ENCODE results near the gene ODF2L. TPM values are rescaled to one million over a fixed set of nuclear protein-coding genes. Genes with fewer than 3 reads are reported as not detected.

Gene ODF2L
- 18.7 and 22.7 TPM in 2 replicates for total RNA-seq (2014; rRNA removed)
- polyA plus RNA-seq (2012), result 4.8 TPM

- DNase-seq (ENCODE audit: low read depth), result peak; percentile 77
Observed at GRCh38 chr1:86395751-86396497, at the start of gene ODF2L. Gene ODF2L, minus strand, starts transcription at chr1:86396323. Its CDS starts 9,296 bp downstream, at chr1:86387027.

GRCh38 chr1:86445919-86446318 is 49.8 kb upstream of the ODF2L start:
- no peak for DNase-seq (ENCODE audit: low read depth)

GRCh38 chr1:86441997-86442396 is 45.9 kb upstream of the ODF2L start:
- no peak for DNase-seq (ENCODE audit: low read depth)

GRCh38 chr1:86441581-86441980 is 45.5 kb upstream of the ODF2L start:
- DNase-seq (ENCODE audit: low read depth), result no peak

GRCh38 chr1:86436041-86436440 is 39.9 kb upstream of the ODF2L start:
- DNase-seq (ENCODE audit: low read depth), result no peak

GRCh38 chr1:86435327-86435726 is 39.2 kb upstream of the ODF2L start:
- DNase-seq (ENCODE audit: low read depth), result no peak

GRCh38 chr1:86434059-86434458 is 37.9 kb upstream of the ODF2L start:
- no peak for DNase-seq (ENCODE audit: low read depth)

- DNase-seq (ENCODE audit: low read depth), result no peak
Observed at GRCh38 chr1:86430376-86430775, 34.3 kb upstream of the ODF2L start.

GRCh38 chr1:86429835-86430234 is 33.7 kb upstream of the ODF2L start:
- DNase-seq (ENCODE audit: low read depth), result peak; percentile 92

- DNase-seq (ENCODE audit: low read depth), result no peak
Observed at GRCh38 chr1:86429122-86429725, 33.1 kb upstream of the ODF2L start.

- DNase-seq (ENCODE audit: low read depth), result no peak
Observed at GRCh38 chr1:86423873-86424272, 27.8 kb upstream of the ODF2L start, which contains the start of gene CLCA2. Gene CLCA2, plus strand, starts transcription at chr1:86424171. Its CDS starts 77 bp downstream, at chr1:86424248.

GRCh38 chr1:86423473-86423872 is 27.4 kb upstream of the ODF2L start:
- no peak for DNase-seq (ENCODE audit: low read depth)

- no peak for DNase-seq (ENCODE audit: low read depth)
Observed at GRCh38 chr1:86421601-86422280, 25.6 kb upstream of the ODF2L start.

GRCh38 chr1:86419277-86419903 is 23.3 kb upstream of the ODF2L start:
- peak; percentile 28 for DNase-seq (ENCODE audit: low read depth)

- DNase-seq (ENCODE audit: low read depth), result no peak
Observed at GRCh38 chr1:86416343-86416742, 20.2 kb upstream of the ODF2L start.

- no peak for DNase-seq (ENCODE audit: low read depth)
Observed at GRCh38 chr1:86410879-86411278, 14.8 kb upstream of the ODF2L start.

GRCh38 chr1:86409416-86410021 is 13.4 kb upstream of the ODF2L start:
- DNase-seq (ENCODE audit: low read depth), result peak; percentile 23

- no peak for DNase-seq (ENCODE audit: low read depth)
Observed at GRCh38 chr1:86396498-86396890, 371 bp upstream of the ODF2L start.

GRCh38 chr1:86394416-86394815 is 1.7 kb downstream of the ODF2L start:
- DNase-seq (ENCODE audit: low read depth), result no peak

- DNase-seq (ENCODE audit: low read depth), result no peak
Observed at GRCh38 chr1:86389307-86389706, 6.8 kb downstream of the ODF2L start.

GRCh38 chr1:86388777-86389176 is 7.3 kb downstream of the ODF2L start:
- DNase-seq (ENCODE audit: low read depth), result no peak

Measured in LHCN-M2 (cell line).